ENCODE results near the gene RPS27A.

DNA sequence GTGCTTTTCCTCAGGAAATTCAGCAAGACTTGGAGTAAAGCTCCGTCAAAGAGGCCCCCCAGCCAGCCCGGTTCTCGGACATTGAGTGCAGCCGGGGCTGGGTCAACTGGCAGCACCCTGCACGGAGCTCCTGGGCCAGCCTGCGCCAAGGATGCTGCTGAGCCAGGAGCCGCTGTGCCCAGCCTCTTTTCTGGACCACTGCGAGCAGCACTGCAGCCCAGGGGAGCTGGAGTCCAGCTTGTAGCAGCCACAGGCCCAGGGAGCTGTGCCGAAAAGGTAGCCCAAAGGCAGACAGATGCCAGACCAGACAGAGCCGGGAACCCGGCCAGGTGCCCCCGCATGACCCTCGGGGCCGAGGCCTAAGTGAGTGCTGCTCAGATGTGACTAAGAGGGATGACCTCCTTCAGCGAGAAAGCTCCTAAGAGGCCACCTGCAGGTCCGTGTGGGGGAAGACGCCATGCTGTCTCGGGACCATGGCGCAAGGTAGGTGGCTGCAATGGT lies 7.7 kb upstream of the RPS27A start:
- TF ChIP-seq TAF1 (IDR thresholded peaks at IDR 0.05; ENCODE audit: low read depth) (no peak), TEAD4 (IDR thresholded peaks at IDR 0.05) (no peak), EP300 (IDR thresholded peaks at IDR 0.05; ENCODE audit: borderline replicate concordance) (no peak), RAD21 (IDR thresholded peaks at IDR 0.05; ENCODE audit: low read depth) (no peak), CEBPB (IDR thresholded peaks at IDR 0.05) (no peak)
- TF ChIP-seq, protein P1, sequence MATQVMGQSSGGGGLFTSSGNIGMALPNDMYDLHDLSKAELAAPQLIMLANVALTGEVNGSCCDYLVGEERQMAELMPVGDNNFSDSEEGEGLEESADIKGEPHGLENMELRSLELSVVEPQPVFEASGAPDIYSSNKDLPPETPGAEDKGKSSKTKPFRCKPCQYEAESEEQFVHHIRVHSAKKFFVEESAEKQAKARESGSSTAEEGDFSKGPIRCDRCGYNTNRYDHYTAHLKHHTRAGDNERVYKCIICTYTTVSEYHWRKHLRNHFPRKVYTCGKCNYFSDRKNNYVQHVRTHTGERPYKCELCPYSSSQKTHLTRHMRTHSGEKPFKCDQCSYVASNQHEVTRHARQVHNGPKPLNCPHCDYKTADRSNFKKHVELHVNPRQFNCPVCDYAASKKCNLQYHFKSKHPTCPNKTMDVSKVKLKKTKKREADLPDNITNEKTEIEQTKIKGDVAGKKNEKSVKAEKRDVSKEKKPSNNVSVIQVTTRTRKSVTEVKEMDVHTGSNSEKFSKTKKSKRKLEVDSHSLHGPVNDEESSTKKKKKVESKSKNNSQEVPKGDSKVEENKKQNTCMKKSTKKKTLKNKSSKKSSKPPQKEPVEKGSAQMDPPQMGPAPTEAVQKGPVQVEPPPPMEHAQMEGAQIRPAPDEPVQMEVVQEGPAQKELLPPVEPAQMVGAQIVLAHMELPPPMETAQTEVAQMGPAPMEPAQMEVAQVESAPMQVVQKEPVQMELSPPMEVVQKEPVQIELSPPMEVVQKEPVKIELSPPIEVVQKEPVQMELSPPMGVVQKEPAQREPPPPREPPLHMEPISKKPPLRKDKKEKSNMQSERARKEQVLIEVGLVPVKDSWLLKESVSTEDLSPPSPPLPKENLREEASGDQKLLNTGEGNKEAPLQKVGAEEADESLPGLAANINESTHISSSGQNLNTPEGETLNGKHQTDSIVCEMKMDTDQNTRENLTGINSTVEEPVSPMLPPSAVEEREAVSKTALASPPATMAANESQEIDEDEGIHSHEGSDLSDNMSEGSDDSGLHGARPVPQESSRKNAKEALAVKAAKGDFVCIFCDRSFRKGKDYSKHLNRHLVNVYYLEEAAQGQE (IDR thresholded peaks at IDR 0.05; ENCODE audit: low read depth): no peak
- TF ChIP-seq, protein P2, sequence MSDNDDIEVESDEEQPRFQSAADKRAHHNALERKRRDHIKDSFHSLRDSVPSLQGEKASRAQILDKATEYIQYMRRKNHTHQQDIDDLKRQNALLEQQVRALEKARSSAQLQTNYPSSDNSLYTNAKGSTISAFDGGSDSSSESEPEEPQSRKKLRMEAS (IDR thresholded peaks at IDR 0.05): no peak

All from Ishikawa (cell line).